ENCODE data around the gene ZNF385C. TPM values are rescaled to one million over a fixed set of nuclear protein-coding genes. Genes with fewer than 3 reads are reported as not detected.

The ZNF385C gene
- total RNA-seq, 1 experiment from 2014 or later = not detected

GRCh38 chr17:42119301-42119700 lies 21.0 kb upstream of the ZNF385C start:
- Histone ChIP-seq H3K4me3 (no peak overlapping the region), H3K4me1 (replicated peaks) (peaks cover 10% of the 10 kb centered on the region), H3K27ac (no peak overlapping the region), H3K36me3 (peaks cover 41% of the 10 kb centered on the region), H3K27me3 (replicated peaks) (no peaks in the 10 kb centered on the region), H3K9me3 (replicated peaks) (no peaks in the 10 kb centered on the region)
- DNase-seq (ENCODE audit: low read depth in 1 of 2, low spot score in 2 of 2) = no peak

DNA sequence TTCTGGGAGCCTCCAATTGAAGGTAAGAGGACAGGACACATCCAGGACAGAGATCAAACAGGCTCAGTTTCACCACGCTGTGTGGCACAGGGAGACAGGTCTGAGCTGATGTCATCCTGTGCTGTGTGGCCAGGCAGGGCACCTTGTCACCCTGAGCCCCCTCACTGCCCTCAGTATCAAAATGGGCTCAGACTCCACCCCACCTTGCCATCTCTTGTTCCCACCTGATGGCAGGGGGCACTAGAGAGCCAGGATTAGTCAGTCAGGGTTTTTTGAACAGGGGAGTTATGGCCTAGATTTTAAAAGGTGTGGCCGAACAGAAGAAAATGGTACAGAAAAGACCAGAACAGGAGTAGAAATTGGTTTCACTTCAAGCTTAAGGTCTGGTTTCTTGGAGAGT lies 20.3 kb upstream of the ZNF385C start:
- no peak overlapping the region for H3K4me3 ChIP-seq
- H3K36me3 ChIP-seq = peaks cover 41% of the 10 kb centered on the region
- H3K27ac ChIP-seq = no peak overlapping the region
- DNase-seq (ENCODE audit: low read depth in 1 of 2, low spot score in 2 of 2) = no peak
- H3K9me3 ChIP-seq (replicated peaks) = no peaks in the 10 kb centered on the region
- H3K27me3 ChIP-seq (replicated peaks) = no peaks in the 10 kb centered on the region
- peaks cover 10% of the 10 kb centered on the region for H3K4me1 ChIP-seq (replicated peaks)

GRCh38 chr17:42118126-42118510 lies 19.8 kb upstream of the ZNF385C start:
- H3K36me3 ChIP-seq = peaks cover 42% of the 10 kb centered on the region
- H3K27me3 ChIP-seq (replicated peaks) = no peaks in the 10 kb centered on the region
- H3K27ac ChIP-seq = no peak overlapping the region
- no peaks in the 10 kb centered on the region for H3K9me3 ChIP-seq (replicated peaks)
- no peak overlapping the region for H3K4me3 ChIP-seq
- H3K4me1 ChIP-seq (replicated peaks) = peaks cover 10% of the 10 kb centered on the region
- no peak for DNase-seq (ENCODE audit: low read depth in 1 of 2, low spot score in 2 of 2)

- H3K27ac ChIP-seq = no peak overlapping the region
- H3K36me3 ChIP-seq = peaks cover 42% of the 10 kb centered on the region
- no peaks in the 10 kb centered on the region for H3K9me3 ChIP-seq (replicated peaks)
- H3K27me3 ChIP-seq (replicated peaks) = no peaks in the 10 kb centered on the region
- DNase-seq (ENCODE audit: low read depth in 1 of 2, low spot score in 2 of 2) = no peak
- H3K4me1 ChIP-seq (replicated peaks) = peaks cover 15% of the 10 kb centered on the region
- no peak overlapping the region for H3K4me3 ChIP-seq
Observed at GRCh38 chr17:42117397-42118125, 19.3 kb upstream of the ZNF385C start.

DNA sequence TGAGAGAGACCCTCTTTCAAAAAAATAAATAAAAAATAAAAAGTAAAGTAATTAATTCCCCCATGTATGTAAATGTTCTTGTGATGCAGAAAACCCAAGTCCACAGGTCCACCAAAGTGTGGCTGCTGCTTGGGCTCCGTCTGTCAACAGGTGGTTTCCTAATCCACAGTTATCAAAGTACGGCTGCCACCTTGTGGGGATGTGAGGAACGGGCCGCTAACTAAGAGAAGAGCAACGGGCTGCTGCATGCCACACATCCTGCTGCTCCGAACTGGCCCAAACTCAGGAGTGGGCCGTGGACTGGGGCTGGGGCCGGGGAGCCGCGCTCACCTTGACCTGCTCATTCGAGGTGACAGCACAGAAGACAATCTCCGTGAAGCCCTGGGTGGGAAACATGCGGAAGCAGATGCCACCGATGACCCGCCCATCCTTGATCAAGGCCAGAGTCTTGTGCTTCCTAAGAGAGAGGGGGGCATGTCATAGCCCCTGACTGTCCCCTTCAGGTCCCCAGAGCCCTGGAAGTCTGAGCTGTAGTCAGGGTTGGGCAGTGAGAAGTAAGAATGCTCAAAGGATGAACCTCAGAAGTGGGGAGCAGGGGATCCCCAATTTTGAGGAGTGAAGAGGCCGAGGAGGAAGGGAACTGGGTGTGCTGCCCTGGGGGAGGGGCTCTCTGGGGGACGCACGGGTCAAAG lies 18.6 kb upstream of the ZNF385C start:
- Histone ChIP-seq H3K4me1 (replicated peaks) (peaks cover 20% of the 10 kb centered on the region), H3K4me3 (no peak overlapping the region), H3K9me3 (replicated peaks) (no peaks in the 10 kb centered on the region), H3K27ac (no peak overlapping the region), H3K27me3 (replicated peaks) (no peaks in the 10 kb centered on the region), H3K36me3 (peaks cover 39% of the 10 kb centered on the region)
- DNase-seq (ENCODE audit: low read depth in 1 of 2, low spot score in 2 of 2) = peak; percentile 62 to 74

DNA sequence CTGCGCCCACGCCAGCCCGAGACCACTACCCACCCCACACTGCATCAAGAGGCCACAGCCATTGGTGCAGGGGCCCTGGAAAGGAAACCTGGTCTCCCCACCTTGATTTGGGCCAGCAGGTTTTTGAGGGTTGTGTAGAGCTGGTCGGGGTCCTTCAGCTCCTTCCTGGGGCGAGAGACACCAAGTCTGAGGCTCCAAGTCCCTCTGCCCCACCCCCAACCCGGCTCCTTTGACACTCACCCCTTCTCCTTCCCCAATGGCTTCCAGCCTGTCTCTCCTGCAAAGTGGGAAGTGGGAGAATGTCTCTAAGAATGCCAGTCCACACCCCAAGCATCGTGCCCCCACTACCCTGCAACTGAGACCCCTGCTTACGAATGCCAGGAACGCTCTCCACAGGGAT lies 15.8 kb upstream of the ZNF385C start:
- Histone ChIP-seq H3K27ac (no peak overlapping the region), H3K4me1 (replicated peaks) (peaks cover 17% of the 10 kb centered on the region), H3K36me3 (peaks cover 31% of the 10 kb centered on the region), H3K9me3 (replicated peaks) (no peaks in the 10 kb centered on the region), H3K27me3 (replicated peaks) (no peaks in the 10 kb centered on the region), H3K4me3 (no peak overlapping the region)
- no peak for DNase-seq (ENCODE audit: low read depth in 1 of 2, low spot score in 2 of 2)

DNA sequence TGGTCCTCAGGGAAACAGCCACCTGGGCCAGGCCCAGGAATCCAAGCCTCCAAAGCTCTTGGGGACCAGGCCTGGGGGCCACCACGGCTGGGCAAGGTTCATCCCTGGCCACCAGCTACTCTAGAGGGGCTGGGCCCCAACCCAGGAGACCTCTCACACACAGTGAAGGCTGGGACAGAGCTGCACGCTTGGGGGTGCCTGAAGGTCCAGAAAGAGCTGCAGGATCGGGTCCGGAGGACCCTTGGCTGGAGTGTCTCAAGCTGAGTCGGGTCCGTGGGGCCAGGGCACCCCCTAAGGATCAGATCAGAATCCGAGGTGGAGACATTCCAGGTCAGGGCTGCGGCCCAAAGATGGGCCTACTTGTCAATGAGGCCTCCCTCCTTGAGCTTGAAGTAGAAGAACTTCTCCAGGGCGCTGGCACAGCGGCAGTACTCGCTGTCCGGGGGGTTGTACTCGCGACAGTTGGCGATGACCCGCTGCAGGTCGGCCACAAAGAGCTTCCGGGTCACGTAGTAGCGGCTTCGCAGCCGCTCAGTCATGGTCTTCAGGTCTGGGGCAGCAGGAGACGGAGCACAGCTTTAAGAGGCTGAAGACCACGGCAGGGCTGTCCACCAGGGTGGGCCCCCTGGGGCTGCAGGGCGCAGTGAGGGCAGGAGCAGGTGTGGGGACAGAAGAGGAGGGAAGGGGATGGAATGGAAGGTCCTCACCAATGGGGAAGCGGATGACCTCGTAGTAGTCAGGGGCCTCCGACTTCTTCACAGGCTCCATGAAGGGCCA lies 15.2 kb upstream of the ZNF385C start:
- peaks cover 31% of the 10 kb centered on the region for H3K36me3 ChIP-seq
- H3K4me1 ChIP-seq (replicated peaks) = peaks cover 17% of the 10 kb centered on the region
- no peak for DNase-seq (ENCODE audit: low read depth in 1 of 2, low spot score in 2 of 2)
- no peak overlapping the region for H3K4me3 ChIP-seq
- no peak overlapping the region for H3K27ac ChIP-seq
- no peaks in the 10 kb centered on the region for H3K9me3 ChIP-seq (replicated peaks)
- H3K27me3 ChIP-seq (replicated peaks) = no peaks in the 10 kb centered on the region

- Histone ChIP-seq H3K4me1 (replicated peaks) (peaks cover 17% of the 10 kb centered on the region), H3K27me3 (replicated peaks) (no peaks in the 10 kb centered on the region), H3K4me3 (peak within 1 kb of the TSS; percentile 39), H3K36me3 (peaks cover 27% of the 10 kb centered on the region), H3K9me3 (replicated peaks) (no peaks in the 10 kb centered on the region), H3K27ac (peak within 1 kb of the TSS; percentile 64)
- DNase-seq (ENCODE audit: low read depth in 1 of 2, low spot score in 2 of 2) = peak; percentile 61 to 64
Observed at GRCh38 chr17:42112552-42113176, 14.4 kb upstream of the ZNF385C start, which contains the start of gene DHX58. DHX58 (minus strand) TSS chr17:42112714; CDS start chr17:42111892, 822 bp downstream.

GRCh38 chr17:42111871-42112551 lies 13.7 kb upstream of the ZNF385C start:
- H3K27ac ChIP-seq = peak overlapping the region; percentile 64
- H3K27me3 ChIP-seq (replicated peaks) = no peaks in the 10 kb centered on the region
- H3K9me3 ChIP-seq (replicated peaks) = no peaks in the 10 kb centered on the region
- peaks cover 21% of the 10 kb centered on the region for H3K36me3 ChIP-seq
- DNase-seq (ENCODE audit: low read depth in 1 of 2, low spot score in 2 of 2) = peak in 1 of 2 experiments; percentile 44
- H3K4me1 ChIP-seq (replicated peaks) = peaks cover 17% of the 10 kb centered on the region
- H3K4me3 ChIP-seq = peak overlapping the region; percentile 39

DNA sequence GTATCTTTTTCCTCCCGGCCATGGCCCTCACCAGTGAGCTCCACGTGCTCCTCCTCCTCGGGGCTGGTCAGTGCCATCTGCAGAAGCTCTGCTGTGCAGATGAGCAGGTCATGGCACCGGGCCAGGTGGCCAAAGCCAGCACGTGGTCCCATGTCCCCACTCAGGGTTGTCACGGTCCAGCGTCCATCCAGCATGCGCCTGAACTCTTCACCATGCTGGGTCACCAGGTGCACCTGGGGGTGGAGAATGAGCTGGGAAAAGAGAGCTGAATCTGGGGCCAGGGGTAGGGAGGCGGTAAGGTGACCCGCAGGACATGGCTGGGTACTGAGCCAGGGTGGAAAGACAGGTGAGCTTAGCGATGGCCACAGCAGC lies 13.0 kb upstream of the ZNF385C start:
- Histone ChIP-seq H3K9me3 (replicated peaks) (no peaks in the 10 kb centered on the region), H3K27ac (no peak overlapping the region), H3K4me3 (no peak overlapping the region), H3K4me1 (replicated peaks) (peaks cover 17% of the 10 kb centered on the region), H3K36me3 (peaks cover 15% of the 10 kb centered on the region), H3K27me3 (replicated peaks) (no peaks in the 10 kb centered on the region)
- no peak for DNase-seq (ENCODE audit: low read depth in 1 of 2, low spot score in 2 of 2)

GRCh38 chr17:42110301-42111264 lies 12.3 kb upstream of the ZNF385C start:
- Histone ChIP-seq H3K36me3 (peaks cover 8% of the 10 kb centered on the region), H3K9me3 (replicated peaks) (no peaks in the 10 kb centered on the region), H3K4me3 (no peak overlapping the region), H3K27ac (no peak overlapping the region), H3K4me1 (replicated peaks) (peaks cover 17% of the 10 kb centered on the region), H3K27me3 (replicated peaks) (no peaks in the 10 kb centered on the region)
- no peak for DNase-seq (ENCODE audit: low read depth in 1 of 2, low spot score in 2 of 2)

- Histone ChIP-seq H3K27ac (no peak overlapping the region), H3K27me3 (replicated peaks) (no peaks in the 10 kb centered on the region), H3K4me1 (replicated peaks) (peaks cover 17% of the 10 kb centered on the region), H3K36me3 (peaks cover 8% of the 10 kb centered on the region), H3K9me3 (replicated peaks) (no peaks in the 10 kb centered on the region), H3K4me3 (no peak overlapping the region)
- DNase-seq (ENCODE audit: low read depth in 1 of 2, low spot score in 2 of 2) = no peak
Observed at GRCh38 chr17:42109086-42109485, 10.8 kb upstream of the ZNF385C start.

Measured in SJSA1 (cell line).